Pancreas (tissue), 10 donors: ENCODE data around the gene PSTPIP2. TPM values are rescaled to one million over a fixed set of nuclear protein-coding genes. Genes with fewer than 3 reads are reported as not detected.

Experiments used
- ATAC-seq, 4 donors: fragments of 200-7000 bp; cut with Tn5 transposase; one replicate each; pipeline versions ENCODE4 v1.8.0 to v1.9.1; 2020; ENCODE audit warnings: mild to moderate bottlenecking in 4 of 4, moderate library complexity in 4 of 4
- DNase-seq, 6 donors: peaks; one replicate each; pipeline ENCODE4 v3.0.0-alpha.2; 2020
- FAIRE-seq: peaks from 2 replicates; lab custom pipeline; 2012; peaks lifted over from hg19 to GRCh38; lab: Jason Lieb, UNC
- H3K27ac ChIP-seq, 4 donors: fragments of 200-600 bp; sonication (generic); 1 replicate in 3 of 4; 2 replicates in 1 of 4; pipeline versions ENCODE4 v1.5.0 to v1.8.0; 2020
- H3K27me3 ChIP-seq, 4 donors: fragments of 200-600 bp; one replicate each; pipeline ENCODE4 v1.8.0; 2021
- H3K36me3 ChIP-seq, 3 donors: fragments of 200-600 bp; sonication (generic) in 1 of 3; one replicate each; pipeline versions ENCODE4 v1.5.0 to v1.8.0; 2020 to 2021
- H3K4me1 ChIP-seq, 3 donors: fragments of 200-600 bp; one replicate each; pipeline ENCODE4 v1.8.0; 2021
- H3K4me3 ChIP-seq, 4 donors: fragments of 200-600 bp; sonication (generic) in 2 of 4; one replicate each; pipeline versions ENCODE4 v1.5.0 to v1.8.0; 2020 to 2021
- H3K9me3 ChIP-seq, 4 donors: fragments of 200-600 bp; one replicate each; pipeline ENCODE4 v1.8.0; 2021
- WGBS, 2 donors: extraction: QIAGEN DNeasy Blood & Tissue Kit; methylation state at CpG; one replicate each; pipeline ENCODE4 v1.1.7; 2013; 5-methylcytosine and 5-hydroxymethylcytosine counted together
- intact Hi-C, 3 donors: fragments of 100-400 bp; cut with DNase I; formaldehyde crosslinking; loops; one replicate each; pipeline versions ENCODE4 v1.11.1 to v1.14.2; 2022
- polyA plus RNA-seq, 2 donors: library from polyadenylated mRNA; stranded (reverse); fragments of 200-250 nt; gene quantifications; one replicate each; pipeline ENCODE4 v1.2.3, GENCODE V29; 2013
- total RNA-seq, 6 donors: library from RNA; stranded (reverse); fragmentation: NEBNext Ultra II Directional in 4 of 6; extraction: Animal tissue kit (Norgen Biotek cat#: 25700) in 4 of 6; gene quantifications; one replicate each; pipeline versions ENCODE4 v1.2.1 to v1.2.4, GENCODE V29; 2021 to 2023
- TF ChIP-seq, protein P1 (sequence below), 4 donors: fragments of 200-600 bp; sonication (generic) in 3 of 4; IDR thresholded peaks; one replicate each; pipeline versions ENCODE4 v1.5.0 to v1.8.0; 2021; ENCODE audit warnings: antibody characterized with exemption in 4 of 4
- donor health status: healthy with polysubstance abuse.
- donor health status: DM: no; HTN: no; CAD: no; lungs with moderate emphysema.
- donor health status: DM: no; HTN: no; CAD: no.
- donor health status: control.
- donor health status: control.
- donor health status: Bipolar disorder and iron deficiency.
- donor health status: DM: yes; HTN: yes; CAD: no.
- donor health status: DM: no; HTN: no; CAD: no.
- donor health status: DM: no; HTN: no; CAD: no.
- donor health status: DM: yes; HTN: yes; CAD: no.

PSTPIP2 gene
- total and polyA plus RNA-seq, 8 donors = 2.0 to 8.5 (median 2.4) TPM

DNA sequence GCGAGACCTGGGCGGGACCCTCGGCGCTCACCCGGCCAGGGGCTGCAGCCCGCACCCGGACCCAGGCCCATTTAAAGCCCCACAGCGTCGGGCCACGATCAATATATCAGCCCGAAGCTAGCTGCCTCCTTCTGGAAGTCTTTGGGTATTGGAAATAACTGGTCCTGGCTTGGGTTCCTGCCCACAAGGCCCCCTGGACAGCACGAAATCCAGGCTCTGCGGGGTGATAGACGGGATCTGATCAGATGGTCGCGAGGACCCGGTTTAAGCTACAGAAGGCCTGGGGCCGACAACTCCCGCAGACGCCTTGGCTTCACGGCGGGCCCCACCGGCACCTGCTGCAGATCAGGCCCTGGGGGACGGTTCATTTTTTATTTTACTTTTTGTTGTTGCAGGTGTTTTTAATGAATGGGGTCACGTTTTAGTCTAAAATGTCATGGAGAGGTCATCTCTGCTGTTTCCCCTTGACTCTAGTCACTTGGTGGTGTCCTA is 362 bp upstream of the PSTPIP2 start:
- H3K9me3 ChIP-seq = no peaks in the 10 kb centered on the region
- FAIRE-seq (no peak), DNase-seq (no peak), ATAC-seq (peak in 1 of 4 donors; percentile 3)
- H3K36me3 ChIP-seq = no peaks in the 10 kb centered on the region
- TF ChIP-seq, protein P1, sequence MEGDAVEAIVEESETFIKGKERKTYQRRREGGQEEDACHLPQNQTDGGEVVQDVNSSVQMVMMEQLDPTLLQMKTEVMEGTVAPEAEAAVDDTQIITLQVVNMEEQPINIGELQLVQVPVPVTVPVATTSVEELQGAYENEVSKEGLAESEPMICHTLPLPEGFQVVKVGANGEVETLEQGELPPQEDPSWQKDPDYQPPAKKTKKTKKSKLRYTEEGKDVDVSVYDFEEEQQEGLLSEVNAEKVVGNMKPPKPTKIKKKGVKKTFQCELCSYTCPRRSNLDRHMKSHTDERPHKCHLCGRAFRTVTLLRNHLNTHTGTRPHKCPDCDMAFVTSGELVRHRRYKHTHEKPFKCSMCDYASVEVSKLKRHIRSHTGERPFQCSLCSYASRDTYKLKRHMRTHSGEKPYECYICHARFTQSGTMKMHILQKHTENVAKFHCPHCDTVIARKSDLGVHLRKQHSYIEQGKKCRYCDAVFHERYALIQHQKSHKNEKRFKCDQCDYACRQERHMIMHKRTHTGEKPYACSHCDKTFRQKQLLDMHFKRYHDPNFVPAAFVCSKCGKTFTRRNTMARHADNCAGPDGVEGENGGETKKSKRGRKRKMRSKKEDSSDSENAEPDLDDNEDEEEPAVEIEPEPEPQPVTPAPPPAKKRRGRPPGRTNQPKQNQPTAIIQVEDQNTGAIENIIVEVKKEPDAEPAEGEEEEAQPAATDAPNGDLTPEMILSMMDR (IDR thresholded peaks at IDR 0.05) = no peak
- intact Hi-C loops = loop anchor here in 1 of 3 donors (10.0 kb wide), 1 partner anchor 98 kb away; no protein-coding TSS in a partner anchor
- peak overlapping the region; percentile 77 to 93 (median 80) for H3K4me3 ChIP-seq
- H3K27ac ChIP-seq = no peak overlapping the region
- peaks cover 0 to 14% (median 0%) of the 10 kb centered on the region in 3 donors for H3K4me1 ChIP-seq
- no peaks in the 10 kb centered on the region for H3K27me3 ChIP-seq
- 17 to 25% methylated on average over 25 of the region's 25 CpGs for WGBS, 2 donors

DNA sequence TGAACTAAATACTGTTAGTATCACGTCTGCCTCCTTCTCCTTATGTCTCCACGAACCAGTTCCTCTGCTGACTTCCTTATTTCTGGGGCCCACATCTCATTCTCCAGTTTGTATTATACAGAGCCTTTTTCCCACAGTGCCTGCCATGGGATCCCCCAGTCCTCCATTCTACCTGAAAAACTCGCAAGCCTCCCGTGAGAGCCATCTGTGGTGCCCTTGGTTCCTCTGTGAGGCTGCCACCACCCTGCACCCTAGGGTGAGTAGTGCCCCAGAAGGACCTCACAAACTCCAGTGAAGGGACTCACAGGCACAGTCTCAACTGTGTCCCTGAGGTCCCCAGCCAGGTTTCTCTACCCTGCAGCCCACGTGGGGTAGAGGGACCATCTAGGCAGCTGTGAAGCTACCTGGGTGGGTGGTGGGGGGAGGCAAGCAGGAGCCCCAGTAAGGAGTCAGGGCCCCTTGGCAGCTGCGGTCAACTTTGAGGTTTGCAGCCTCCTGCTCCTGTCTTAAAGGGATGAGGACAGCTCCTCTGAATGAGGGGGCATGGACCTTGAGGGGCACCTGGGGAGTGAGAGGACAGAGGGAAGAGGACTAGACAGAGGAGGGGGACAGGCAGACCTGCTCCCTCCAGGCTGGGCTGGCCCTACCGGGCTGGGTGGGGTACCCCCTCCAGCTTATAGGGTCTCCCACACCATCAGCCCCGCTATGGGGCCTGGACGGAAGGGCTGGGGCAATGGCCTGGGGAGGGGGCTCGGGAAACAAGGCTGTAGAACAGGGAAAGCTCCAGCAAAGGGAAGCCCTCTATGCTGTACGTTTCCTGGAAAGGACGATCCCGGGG is 1.0 kb downstream of the PSTPIP2 start:
- intact Hi-C loops = loop anchor here in 1 of 3 donors (10.0 kb wide), 1 partner anchor 96 kb away; no protein-coding TSS in a partner anchor
- peaks cover 0 to 14% (median 0%) of the 10 kb centered on the region in 3 donors for H3K4me1 ChIP-seq
- no peaks in the 10 kb centered on the region for H3K27me3 ChIP-seq
- H3K27ac ChIP-seq = no peak overlapping the region
- ATAC-seq = peak in 2 of 4 donors; percentile 10 to 12
- no peak for FAIRE-seq
- peak in 2 of 6 donors; percentile 61 to 78 for DNase-seq
- TF ChIP-seq, protein P1 (IDR thresholded peaks at IDR 0.05) = no peak
- peak overlapping the region; percentile 77 to 93 (median 80) for H3K4me3 ChIP-seq
- no peaks in the 10 kb centered on the region for H3K9me3 ChIP-seq
- WGBS, 2 donors = 46 to 50% methylated on average over 13 of the region's 13 CpGs
- H3K36me3 ChIP-seq = no peaks in the 10 kb centered on the region

DNA sequence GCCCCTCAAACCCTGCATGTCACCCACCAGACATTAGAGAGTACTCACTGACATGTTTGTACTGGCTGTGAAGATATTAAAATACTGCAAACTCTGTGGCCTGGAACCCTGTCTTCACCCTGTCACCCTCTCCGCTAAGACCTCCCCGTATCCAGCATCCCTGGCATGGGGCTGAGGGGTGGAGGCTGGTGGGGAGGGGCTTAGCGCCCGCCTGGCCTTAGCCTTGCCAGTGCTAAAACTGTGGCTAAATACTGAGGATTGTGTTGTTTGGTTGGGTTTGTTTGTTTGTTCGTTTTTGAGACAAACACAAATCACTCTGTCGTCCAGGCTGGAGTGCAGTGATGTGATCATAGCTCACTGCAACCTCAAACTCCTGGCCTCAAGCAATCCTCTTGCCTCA is 1.8 kb downstream of the PSTPIP2 start:
- no peaks in the 10 kb centered on the region for H3K36me3 ChIP-seq
- TF ChIP-seq, protein P1 (IDR thresholded peaks at IDR 0.05) = no peak
- DNase-seq (no peak), ATAC-seq (no peak), FAIRE-seq (no peak)
- no peak overlapping the region for H3K4me3 ChIP-seq
- H3K27ac ChIP-seq = no peak overlapping the region
- H3K9me3 ChIP-seq = no peaks in the 10 kb centered on the region
- WGBS, 2 donors = 85 to 87% methylated on average over 6 of the region's 6 CpGs
- peaks cover 0 to 14% (median 0%) of the 10 kb centered on the region in 3 donors for H3K4me1 ChIP-seq
- intact Hi-C loops = loop anchor here in 1 of 3 donors (10.0 kb wide), 1 partner anchor 95 kb away; no protein-coding TSS in a partner anchor
- H3K27me3 ChIP-seq = no peaks in the 10 kb centered on the region

DNA sequence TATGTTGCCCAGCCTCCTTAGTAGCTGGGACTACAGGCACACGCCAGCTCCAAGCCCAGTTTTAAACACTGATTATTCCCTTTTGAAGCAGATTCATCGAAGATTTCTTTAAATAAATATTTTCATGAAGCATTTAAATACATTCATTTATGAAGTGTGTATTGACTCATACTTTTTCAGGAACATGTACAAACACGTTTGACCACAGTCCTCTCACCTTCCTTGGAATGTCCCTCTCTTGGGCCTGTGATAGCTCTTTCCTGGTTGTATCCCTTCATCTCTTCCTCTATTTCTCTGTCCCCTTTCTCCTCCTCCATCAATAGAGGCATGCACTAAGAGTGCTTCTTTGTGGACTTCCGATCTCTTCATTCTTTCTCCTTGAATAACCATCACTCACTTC is 2.5 kb downstream of the PSTPIP2 start:
- Histone ChIP-seq H3K27ac (peak overlapping the region in 1 of 4 donors; percentile 4), H3K27me3 (no peaks in the 10 kb centered on the region), H3K4me1 (peaks cover 0 to 14% (median 0%) of the 10 kb centered on the region in 3 donors), H3K36me3 (no peaks in the 10 kb centered on the region), H3K9me3 (no peaks in the 10 kb centered on the region), H3K4me3 (no peak overlapping the region)
- no peak for DNase-seq
- FAIRE-seq = no peak
- WGBS, 2 donors = 75 to 82% methylated on average over 4 of the region's 4 CpGs
- TF ChIP-seq, protein P1 (IDR thresholded peaks at IDR 0.05) = no peak
- intact Hi-C loops = no loop called here
- no peak for ATAC-seq
